ENCODE results near the gene FGF14.

The FGF14 gene

DNA sequence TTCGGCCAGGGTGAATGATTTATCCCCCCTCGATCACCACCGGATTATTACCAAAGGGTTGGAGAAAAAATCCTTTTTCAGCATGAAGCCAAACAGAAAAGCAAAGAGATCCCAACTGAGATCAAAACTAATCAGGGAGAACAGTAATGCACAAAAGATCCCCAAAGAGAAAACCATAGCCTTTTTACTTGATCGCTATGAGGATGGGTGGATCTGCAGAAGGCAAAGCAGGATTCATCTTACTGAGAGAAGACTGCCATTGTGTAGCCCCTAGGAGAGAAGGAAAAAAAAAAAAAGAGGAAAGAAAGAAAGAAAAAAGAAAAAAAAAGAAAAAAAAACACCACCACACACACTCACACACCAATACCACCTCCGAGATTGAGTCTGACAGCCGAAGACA lies at the start of gene FGF14:
TSS of gene FGF14 (minus strand) at position 283 of the 400 bp plus-strand sequence.
- DNase-seq, result no peak

DNA sequence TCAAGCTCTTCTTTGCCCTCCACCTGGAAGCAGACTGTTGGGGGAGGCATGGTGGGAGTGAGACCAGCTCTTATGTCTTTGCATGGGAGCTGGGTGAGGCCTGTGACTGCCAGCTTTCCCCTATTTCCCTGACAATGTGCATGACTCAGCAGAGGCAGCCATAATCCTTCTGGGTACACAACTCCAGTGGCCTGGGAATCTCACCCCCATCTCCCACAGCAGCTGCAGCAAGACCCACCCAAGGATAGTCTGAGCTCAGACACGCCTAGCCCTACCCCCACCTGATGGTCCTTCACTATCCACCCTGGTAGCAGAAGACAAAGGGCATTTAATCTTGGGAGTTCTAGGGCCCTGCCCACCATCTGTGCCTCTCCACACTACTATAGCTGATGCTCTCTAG lies 41.4 kb upstream of the FGF14 start:
- DNase-seq, result no peak

DNA sequence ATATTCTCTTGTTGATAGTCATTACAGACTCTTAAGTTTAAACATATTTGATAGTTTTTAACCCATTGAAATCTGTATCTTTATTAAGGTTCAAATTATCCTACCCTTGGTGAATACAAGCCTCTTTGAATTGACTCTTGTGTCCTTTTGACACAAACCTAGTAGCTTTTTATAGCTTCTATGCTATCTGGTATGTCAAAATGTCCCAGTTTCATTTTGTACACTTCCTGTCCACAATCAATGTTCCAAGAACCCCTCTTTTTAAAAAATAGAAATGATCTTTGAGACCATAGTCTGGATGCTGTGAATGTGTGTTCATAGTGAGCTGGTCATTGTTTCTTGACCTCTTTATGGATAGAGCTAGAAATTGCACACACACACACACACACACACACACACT lies 39.2 kb upstream of the FGF14 start:
- DNase-seq, result no peak

DNA sequence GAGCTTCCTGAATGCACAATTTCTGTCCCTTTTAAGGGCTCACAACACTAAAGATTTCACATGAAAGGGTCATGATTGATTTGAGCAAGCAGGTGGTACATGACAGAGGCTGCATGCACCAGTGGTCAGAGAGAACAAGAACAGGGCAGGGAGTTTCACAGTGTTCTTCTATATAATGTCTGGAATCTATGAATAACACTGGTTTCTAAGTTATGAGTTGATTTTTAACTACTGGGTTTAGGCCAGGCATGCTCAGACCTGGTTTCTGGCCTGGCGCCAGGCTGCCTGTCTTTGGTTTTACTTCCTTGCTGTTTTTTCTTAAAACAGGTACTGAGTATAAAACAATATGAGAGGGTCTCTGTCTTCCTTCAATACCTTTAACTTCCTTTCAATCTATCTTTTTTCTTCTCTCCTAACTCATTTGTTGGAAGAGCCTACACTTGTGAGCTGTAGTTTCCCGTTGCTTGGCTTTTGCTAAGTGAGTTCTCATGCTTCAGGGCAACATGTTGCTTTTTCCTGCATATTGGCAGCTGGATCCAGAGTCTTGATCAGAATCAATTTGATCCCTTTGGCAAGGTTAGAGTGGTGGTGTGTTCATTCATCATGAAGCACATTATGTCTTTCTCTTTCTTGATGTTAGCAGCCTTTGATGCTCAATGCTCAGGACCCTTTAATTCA lies 38.5 kb upstream of the FGF14 start:
- no peak for DNase-seq

DNA sequence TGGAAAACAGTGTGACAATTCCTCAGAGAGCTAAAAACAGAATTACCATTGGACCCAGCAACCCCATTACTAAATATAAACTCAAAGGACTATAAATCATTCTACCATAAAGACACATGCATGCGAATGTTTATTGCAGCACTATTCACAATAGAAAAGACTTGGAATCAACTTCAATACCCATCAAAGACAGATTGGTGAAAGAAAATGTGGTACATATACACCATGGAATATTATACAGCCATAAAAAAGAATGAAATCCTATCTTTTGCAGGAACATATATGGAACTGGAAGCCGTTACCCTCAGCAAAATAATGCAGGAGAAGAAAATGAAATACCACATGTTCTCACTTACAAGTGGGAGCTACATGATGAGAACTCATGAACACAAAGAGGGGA lies 20.8 kb upstream of the FGF14 start:
- DNase-seq, result no peak

DNA sequence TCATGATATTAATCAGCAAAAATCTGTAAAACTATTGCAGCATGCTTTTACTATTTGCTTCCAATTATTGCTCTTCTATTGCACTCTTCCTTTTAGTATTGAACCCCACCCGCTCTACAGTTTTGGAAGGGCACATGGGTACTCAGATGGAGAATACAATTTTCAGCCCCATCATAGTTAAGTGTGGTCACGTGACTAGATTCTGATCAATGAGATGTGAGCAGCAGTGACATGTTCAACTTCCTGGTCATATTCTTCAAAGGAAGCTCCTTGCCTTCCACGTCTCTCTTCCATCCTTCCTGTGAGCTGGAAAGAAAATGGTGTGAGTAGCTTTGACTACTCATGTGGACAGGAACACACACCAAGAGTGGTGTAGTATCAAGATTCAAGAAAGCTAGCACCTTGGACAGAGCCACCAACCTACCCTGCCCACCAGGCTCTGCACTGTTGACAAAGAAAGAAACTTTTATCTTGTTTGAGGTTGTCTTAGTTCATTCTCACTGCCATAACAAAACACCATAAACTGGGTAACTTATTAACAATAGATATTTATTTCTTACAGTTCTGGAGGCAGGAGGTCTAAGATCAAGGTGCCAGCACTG lies 3.8 kb upstream of the FGF14 start:
- DNase-seq, result no peak

DNA sequence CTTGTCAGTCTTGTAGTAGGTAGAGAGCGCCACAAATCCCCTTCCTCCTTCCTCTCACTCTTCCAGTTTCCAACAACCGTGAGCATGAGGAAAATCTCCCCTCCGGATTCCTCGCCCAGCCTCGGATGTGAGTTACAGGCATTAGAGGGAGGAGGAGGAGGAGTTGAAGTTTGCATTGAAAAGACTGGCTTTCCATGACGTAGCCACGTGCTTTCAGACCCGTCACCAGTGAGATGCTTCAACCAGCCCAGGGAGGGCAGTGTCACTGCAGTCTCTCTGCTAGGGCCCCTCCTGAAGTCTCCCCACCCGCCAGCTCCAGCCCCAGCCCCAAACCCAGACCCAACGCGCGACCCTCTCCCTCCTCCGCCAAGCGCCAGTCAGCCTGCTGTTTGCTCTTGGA lies 442 bp upstream of the FGF14 start:
- DNase-seq, result peak in 38 of 51 donors; percentile 1 to 70 (median 32)

DNA sequence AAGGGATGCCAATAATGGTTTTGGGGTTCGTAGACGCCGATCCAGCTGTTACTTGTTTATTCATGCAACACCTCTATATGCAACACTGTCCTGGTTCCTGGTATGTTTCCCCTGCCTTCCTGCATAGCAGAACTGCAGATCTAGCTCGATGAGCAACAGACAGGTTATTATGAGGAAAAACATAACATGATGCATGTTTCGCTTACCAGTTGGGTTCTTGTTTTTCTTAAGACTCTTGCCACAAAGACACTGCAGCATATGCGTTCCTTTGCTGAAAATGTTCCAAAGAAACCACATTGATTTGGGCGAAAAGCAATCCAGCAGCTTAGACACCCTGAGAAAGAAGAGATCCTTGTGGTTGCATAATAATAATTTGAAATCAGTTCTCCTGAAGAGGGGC lies 583 bp downstream of the FGF14 start:
- peak in 2 of 51 donors; percentile 5 to 48 for DNase-seq

DNA sequence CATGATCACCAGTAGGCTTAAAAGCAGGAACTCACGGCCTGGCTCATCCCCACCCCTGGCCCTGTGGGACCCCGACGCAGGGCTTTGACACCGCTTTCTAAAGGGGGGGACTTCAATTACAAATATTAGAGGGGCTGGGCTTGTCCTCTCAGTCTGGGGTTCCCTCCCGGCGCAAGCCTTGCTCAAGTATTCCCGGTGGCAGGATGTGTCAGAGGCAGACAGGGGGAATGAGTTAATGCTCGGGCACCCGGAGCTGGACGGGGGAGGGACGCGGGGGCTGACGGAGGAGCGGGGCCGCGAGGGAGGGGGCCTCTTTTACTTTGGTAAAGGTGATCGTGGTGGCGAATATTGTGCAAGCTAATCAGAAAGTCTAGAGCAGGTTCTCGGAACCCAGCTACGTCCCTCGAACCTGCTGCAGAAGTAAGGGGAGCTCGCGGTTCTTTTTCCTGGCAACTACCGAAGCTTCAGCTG lies 1.1 kb downstream of the FGF14 start:
- DNase-seq, result peak in 30 of 51 donors; percentile 3 to 68 (median 16)

DNA sequence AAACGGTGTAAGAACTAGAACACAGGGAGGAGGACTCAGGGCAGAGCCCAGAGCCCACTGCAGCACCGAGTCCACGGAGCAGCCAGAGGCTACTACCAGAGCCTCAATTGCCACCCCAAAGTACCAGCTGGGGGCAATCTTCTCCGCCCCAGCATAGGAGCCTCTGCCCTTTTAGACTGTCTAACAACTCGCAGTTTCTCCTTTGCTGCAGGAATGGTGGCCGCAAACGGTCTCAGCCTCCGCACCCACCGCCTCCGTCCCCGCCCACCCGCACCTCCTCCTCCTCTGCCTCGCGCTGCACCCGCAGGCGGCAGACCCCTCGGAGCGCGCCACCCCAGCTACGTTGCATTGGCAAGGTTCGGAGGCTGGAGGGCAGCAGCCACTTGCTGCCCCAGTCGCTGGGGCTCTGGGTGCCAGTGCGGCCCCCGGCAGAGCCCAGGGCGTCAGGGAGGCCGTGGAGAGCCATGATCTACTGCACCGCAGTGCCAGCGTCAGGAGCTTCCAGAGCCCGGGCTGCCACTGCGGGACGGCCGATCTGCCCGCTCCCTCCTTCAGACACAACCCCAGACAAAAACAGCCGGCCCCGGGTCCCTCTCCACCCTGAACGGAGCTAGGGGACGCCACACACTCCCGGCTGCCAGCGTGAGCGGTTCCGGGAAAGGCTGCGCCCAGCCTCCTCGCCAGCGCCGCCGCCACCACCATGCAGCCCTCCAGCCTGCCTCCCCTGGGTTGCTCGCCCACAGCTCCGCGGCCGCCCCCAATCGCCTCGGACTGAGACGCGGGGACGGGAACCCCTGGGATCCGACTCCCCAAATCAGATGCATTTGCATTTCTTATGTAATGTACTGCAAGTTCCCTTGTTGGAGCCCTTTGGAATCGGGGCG lies 1.8 kb downstream of the FGF14 start:
- DNase-seq, result peak in 32 of 51 donors; percentile 3 to 62 (median 24)

DNA sequence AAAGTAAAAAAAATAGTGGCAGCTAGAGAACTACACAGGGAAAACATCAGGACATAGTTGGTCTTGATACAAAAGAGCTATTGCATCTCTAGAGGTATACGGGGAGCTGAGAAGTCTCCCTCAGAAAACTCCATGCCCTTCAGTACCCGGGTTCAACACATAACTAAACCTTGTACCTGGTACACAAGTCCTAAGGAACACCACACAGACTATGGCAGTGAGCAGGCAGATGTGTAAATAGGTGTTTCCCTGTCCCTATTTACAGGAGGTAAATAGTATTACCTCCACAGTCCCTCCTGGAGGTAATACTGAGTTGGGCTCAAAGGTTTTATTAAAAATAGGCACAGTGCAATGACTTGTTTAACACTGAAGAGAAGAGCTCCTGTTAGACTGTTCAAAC lies 5.9 kb downstream of the FGF14 start:
- DNase-seq, result no peak

DNA sequence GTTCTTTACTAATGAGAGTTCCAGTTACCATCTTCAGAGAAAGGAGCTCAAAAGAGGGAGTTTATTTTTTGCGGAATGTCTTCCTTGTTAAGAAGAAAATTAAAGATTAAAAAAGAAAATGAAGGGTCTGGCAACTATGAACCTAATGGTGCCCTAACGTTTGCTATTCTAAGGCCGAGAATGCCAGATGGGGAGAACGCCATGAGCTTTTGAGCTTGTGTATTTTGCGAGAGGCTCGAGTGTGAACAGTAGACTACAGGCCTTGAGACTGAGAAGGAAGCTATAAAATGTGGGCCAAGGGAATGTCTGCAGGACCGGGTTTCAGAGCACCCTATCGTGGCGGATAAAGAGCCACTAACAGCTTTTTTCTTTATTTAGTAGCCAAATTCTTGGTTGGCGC lies 6.7 kb downstream of the FGF14 start:
- DNase-seq, result no peak

DNA sequence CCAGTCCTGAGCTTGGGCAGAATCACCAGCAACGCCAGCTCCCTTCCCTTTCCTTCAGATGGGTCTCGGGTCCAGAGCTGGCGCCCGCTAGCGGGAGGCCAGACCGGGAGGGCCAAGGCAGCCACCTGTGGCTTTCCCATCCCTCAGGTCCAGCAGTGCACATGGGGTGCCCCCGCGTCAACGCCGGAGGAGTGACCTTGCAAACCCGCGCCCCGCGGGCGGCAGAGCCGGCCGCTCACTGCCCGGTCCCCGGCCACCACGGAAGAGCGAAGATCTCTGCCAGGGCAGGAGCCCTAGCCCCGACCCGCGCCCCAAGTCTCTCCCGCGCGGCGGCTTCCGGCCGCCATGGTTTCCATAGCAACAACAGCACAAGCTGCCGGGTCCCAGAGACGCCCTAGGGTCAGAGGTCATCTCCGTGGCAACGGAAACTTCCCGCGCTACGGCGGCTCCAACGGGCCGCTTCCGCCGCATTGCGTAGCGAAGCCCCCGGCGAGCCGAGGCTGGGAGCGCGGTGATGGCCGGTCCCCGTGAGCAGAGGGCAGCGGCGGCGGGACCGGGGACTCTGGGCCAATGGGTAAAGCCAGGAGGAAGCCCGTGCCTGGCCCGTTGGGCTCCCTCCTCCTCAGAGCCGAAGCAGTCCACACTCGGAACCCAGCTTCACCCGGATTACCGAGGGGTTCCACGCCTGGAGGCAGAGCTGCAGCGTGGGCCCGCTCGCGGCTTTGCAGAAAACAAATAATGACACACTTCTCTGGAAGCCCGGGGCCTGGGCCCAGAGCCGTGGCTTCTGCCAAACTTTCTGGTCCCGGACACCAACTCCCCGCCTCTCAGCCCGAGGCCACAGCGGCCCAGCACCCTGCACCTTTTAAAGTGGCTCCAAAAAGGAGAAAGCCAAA lies 7.4 kb downstream of the FGF14 start:
- peak; percentile 56 to 94 (median 87) for DNase-seq

DNA sequence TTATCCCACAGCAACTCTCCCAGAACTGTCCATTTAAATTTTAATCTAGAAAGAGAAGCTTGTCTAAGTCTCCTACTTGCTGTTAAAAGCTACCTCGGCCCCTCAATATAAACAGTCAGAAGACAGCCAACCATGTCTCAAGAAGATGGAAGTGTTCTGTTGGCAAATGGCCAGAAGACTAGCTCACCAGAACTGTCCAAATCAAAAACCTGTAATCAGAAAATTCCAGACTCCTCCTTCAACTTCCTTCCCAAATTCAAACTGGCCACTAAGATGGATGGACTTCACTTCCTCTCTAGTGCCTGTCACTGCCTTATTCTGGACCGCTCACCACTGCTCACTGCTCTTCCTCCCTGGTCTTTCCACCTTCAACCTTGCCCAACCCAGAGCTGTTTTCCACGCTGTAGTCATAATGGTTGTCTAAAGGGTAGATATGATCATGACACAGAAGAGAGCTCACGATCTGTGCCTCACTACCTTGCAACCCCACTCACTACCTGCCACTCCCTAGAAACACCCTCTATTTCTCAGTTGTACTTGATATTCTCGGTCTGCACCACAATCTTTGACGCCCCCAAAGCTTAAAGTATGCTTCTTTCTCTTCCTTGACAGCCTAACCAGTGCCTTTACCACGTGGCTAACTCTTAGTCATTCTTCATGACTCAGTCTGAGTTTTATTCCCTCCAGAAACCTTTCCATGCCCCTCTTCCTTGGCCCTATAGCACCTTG lies 9.2 kb downstream of the FGF14 start:
- DNase-seq, result peak in 1 of 51 donors; percentile 23

DNA sequence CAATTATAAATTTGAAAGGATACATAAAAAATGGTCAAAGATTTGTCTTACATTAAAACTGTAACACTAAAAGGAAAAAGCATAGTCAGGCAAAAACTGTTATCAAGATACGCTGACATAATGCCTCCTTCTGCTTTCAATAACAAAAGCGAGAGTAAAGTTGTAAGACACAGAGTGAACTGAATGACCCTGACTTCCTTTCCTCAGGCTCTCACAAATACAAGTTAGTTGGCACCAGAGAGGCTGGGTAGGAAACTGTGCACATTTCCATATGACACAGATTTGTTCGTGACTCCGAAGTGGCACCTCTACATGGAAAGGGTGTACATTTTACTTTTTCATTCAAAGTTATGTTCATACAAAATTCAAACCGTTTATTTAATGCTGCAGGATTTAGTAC lies 15.4 kb downstream of the FGF14 start:
- no peak for DNase-seq

DNA sequence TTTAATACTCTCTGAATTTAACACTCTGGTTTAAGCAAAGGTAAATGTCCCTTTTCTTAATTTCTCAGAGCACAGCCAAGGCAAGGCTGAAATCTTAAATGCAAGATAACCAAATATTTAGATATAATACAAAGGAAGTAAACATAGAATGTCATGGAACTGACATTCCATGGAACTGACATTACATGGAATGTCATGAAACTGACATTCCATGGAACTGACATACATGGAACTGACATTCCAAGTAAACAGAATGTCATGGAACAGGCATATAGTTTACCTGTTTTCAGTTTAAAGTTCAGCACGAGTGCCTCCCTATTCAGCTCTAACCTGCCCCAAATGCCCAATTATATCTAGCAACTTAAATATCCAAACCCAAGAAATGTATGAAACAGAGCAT lies 21.8 kb downstream of the FGF14 start:
- DNase-seq, result no peak

DNA sequence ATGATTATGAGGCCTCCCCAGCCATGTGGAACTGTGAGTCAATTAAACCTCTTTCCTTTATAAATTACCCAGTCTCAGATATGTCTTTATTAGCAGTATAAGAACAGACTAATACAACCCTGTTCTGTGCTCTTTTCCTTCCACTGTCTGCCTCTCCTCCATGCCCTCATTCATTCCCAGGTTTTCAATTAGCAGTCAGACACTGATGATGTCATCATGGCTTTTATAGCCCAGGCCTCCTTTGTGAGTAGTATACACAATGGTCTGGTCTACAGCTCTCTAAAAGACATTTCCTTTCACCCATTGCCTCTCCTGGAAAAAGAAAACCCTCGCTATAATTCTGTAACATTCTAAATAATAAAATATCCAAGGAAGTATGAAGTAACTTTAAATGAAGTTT lies 25.5 kb downstream of the FGF14 start:
- no peak for DNase-seq

DNA sequence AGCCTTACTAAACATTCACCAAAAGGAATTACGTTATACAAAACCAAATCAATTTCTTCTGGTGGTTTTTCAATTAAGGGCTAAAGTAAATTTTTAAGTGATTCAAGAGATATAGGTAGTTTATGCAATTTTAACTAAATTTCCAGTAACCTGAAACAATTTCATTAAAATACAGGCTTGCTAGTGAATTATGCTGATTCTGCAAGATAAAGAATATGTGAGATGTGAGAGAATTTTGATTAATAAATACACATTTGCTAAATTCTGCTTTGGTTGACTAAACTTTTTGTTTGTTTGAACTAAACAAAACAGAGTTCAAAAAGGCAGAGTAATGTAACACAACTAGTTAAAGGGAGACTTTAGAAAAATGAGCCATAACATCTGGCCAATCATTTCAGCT lies 27.1 kb downstream of the FGF14 start:
- DNase-seq, result no peak

DNA sequence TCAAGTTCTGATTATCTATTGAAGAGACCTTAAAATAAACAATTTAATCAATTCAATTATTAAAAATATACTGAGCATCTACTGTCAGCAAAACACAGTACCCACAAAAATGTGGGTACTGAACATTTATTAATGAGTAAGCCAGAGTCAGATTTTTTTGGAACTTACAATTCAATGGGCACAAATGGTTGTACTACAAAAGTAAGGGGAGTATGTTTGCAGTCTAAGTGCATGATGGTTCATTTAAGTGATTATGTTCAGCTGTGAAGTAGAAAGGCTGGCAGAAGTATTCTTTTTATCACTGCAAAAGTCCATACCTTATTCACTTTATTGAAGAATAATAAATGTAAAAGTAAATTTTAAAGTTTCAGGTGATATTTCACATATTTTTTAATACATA lies 27.6 kb downstream of the FGF14 start:
- DNase-seq, result no peak

DNA sequence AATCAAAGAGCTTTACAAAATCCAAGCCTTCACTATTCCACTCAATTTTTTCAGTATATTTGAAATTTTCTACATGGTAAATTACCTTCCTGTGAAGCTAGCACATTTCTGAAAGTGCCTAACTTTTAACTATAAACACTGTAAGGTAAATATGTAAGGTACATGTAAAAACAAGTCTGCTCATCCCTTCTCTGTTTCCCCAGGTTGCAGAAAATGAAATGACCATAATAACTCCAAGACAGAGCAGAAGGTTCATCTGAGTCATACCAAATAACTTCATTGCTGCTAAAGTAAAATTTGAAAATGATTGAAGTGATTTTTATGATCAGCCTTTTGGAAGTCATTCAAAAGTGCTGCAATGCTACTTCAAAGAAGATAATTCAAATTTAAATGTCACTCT lies 28.6 kb downstream of the FGF14 start:
- DNase-seq, result no peak

DNA sequence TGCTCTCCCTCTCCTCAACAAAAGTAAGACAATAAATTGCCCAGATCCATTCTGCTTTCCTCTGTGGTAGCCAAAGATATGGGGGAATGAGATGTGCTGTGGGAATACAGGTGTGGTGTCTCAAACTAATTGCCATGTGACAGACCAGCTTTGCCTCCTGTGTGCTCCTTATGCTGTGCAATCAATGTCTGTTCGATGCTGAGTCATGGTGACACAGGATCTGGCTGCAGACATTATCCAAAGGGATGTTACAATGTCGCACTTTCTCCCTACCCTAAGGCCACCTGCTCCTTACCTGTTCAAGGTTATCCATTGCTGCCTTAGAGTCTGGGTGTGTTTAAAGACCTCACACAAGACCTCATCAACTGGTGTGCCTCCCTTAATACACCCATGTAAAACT lies 32.5 kb downstream of the FGF14 start:
- DNase-seq, result no peak
